ENCODE results near the gene PAFAH1B1.

The PAFAH1B1 gene

DNA sequence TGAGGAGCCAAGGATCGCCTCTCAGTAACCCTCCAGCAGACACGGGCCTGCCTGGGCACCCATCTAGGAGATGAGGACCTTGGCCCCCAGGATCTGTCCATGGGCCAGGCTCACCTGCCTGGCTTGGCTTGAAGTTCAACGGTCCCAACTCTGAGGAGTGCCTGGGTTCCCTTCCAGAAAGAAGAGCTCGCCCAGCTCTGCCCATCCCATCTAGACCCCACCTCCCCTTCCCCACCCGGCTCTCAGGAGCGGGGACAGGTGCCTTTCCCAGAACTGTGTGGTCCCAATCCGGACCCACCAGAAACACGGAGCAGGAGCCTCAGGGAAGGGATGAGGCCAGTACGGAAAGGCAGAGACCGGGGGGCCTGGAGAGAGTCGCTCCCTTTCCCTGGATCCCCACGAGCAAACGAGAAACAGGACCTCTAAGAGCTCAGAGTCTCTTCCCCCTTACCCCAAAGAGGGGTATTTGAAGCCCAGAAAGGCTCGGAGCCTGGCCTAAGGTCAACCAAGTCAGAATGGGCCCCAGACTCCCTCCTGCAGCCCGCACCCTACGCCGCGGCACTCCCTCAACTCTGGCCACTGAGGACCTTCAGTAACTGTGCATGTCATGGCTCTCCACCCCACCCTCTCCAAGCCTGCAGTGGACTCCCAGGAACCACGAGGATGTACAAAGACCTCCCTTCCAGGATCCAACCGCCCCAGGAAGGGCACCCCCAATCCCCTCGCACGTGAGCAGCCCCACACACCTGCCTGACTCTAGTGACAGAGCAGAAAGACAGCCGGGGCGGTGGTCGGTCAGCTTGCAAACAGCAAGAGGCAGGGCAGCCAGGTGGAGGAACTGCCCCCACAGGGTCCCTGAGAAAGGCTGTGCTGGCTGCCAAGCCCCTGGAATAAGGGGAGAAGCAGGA is 112.7 kb downstream of the PAFAH1B1 start:
- Histone ChIP-seq H3K9me3 (ENCODE audit: control insufficient read depth, low read length) (no peaks in the 10 kb centered on the region), H3K4me3 (ENCODE audit: low read depth, low read length) (no peak overlapping the region), H3K4me1 (peaks cover 24% of the 10 kb centered on the region), H3K27ac (no peak overlapping the region), H2AFZ (no peak overlapping the region), H3K9ac (no peak overlapping the region), H3K79me2 (peaks cover 31% of the 10 kb centered on the region), H3K27me3 (ENCODE audit: control insufficient read depth, insufficient read depth, low read length) (no peaks in the 10 kb centered on the region), H3K4me2 (ENCODE audit: low read length) (no peak overlapping the region), H3K36me3 (ENCODE audit: control insufficient read depth, insufficient read depth, low read length) (no peaks in the 10 kb centered on the region)
- TF ChIP-seq, protein P1, sequence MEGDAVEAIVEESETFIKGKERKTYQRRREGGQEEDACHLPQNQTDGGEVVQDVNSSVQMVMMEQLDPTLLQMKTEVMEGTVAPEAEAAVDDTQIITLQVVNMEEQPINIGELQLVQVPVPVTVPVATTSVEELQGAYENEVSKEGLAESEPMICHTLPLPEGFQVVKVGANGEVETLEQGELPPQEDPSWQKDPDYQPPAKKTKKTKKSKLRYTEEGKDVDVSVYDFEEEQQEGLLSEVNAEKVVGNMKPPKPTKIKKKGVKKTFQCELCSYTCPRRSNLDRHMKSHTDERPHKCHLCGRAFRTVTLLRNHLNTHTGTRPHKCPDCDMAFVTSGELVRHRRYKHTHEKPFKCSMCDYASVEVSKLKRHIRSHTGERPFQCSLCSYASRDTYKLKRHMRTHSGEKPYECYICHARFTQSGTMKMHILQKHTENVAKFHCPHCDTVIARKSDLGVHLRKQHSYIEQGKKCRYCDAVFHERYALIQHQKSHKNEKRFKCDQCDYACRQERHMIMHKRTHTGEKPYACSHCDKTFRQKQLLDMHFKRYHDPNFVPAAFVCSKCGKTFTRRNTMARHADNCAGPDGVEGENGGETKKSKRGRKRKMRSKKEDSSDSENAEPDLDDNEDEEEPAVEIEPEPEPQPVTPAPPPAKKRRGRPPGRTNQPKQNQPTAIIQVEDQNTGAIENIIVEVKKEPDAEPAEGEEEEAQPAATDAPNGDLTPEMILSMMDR (IDR thresholded peaks at IDR 0.05), result no peak

DNA sequence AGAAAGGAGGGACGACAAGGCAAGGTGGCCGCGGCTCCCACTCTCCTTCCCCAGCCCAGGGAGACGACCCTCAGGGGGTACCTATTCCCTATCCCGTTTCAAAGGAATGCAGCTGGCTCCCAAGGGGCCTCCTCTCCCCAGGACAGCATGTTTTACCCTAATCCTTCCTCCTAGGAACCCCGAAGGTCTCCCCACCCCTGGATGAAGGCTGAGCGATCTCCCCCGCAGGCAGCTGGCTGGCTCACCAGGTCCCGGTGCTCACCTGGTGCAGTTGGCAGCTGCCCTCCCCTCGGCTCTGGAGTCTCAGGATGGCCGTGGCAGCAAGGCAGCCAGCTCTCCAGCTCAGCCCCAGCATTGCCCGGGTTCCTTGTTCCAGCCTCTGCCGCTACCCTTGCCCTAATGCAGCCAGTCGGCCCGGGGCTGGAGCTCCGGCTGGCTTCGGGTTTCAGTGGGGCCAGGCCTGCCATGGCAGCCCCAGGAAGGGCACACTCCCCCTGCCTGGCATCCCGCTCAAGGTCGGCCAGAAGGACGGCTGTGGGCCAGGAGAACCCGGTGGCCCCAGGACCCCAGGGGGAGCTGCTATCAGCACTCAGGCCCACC is 113.6 kb downstream of the PAFAH1B1 start:
- peaks cover 25% of the 10 kb centered on the region for H3K4me1 ChIP-seq
- no peak overlapping the region for H3K27ac ChIP-seq
- TF ChIP-seq, protein P1 (IDR thresholded peaks at IDR 0.05), result no peak
- H3K4me2 ChIP-seq (ENCODE audit: low read length), result peak overlapping the region; percentile 37
- peaks cover 34% of the 10 kb centered on the region for H3K79me2 ChIP-seq
- no peaks in the 10 kb centered on the region for H3K9me3 ChIP-seq (ENCODE audit: control insufficient read depth, low read length)
- no peaks in the 10 kb centered on the region for H3K27me3 ChIP-seq (ENCODE audit: control insufficient read depth, insufficient read depth, low read length)
- H3K4me3 ChIP-seq (ENCODE audit: low read depth, low read length), result no peak overlapping the region
- H3K9ac ChIP-seq, result no peak overlapping the region
- no peak overlapping the region for H2AFZ ChIP-seq
- no peaks in the 10 kb centered on the region for H3K36me3 ChIP-seq (ENCODE audit: control insufficient read depth, insufficient read depth, low read length)

DNA sequence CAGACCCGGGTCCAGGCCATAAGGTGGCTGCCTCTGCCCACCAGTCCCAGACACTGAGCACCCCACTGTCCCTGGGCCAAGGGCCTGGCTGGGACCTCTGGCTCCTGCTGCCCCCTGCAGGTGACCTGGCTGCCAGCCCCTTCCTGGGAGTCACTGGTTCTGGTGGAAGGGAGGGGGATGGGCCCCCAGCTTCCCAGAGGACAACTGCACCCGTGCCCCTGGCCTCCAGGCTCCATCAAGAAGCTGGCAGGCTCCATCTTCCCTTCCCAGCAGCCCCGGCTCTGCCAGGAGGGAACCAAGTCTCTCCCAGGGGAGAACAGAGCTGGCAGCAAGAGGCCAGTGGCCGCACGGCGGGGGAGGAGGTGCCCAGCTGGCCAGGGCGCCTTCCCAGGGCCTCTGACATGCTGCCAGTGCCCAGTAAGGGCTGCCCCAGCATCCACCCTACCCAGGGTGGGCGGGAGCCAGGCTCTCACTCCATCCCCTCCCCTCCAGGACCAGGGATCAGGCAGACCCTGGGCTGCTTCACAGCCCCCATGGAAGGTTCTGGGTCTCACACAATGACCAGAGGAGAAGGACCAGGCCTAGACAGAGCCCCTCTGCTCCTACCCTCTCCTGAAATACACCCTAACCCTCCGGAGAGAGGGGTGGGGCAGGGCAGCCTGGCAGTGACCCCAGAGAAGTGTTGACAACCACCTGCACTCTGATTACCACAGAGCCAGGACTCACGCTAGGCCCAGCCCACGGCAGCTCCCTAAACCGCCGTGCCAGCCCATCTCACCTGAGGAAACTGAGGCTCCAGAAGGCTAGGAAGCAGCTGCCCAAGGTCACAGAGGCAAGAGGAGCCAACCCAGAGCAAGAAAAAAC is 114.5 kb downstream of the PAFAH1B1 start:
- Histone ChIP-seq H3K4me2 (ENCODE audit: low read length) (peak overlapping the region; percentile 37), H3K4me1 (peaks cover 33% of the 10 kb centered on the region)

DNA sequence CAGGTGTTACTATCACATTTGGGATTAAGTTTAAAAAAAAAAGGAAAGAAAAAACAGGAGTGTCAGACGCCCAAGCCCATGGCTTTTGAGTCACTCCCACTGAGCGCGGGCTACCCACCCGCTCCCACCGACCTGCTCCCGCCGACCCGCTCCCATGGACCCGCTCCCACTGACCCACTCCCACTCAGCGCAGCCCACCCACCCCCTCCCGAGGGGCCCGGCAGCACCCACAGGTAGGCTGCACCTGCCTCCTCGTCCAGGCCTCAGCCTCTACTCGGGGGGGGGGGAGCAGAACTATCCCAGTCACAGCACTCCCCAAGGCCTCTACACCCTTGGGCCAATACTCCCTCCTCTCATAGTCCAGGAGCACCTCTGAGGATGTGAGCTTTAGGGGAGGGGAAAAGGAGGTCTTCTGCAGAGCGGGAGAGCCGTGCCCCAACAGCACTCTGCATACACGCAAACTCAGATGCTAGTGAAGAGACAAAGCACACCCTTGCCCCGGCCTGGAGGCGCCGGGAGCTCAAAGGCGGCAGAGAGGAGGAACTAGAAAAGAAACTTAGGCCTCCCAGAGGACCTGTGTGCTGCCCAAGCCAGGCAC is 115.2 kb downstream of the PAFAH1B1 start:
- H3K9me3 ChIP-seq (ENCODE audit: control insufficient read depth, low read length), result no peaks in the 10 kb centered on the region
- H3K36me3 ChIP-seq (ENCODE audit: control insufficient read depth, insufficient read depth, low read length), result no peaks in the 10 kb centered on the region
- no peaks in the 10 kb centered on the region for H3K27me3 ChIP-seq (ENCODE audit: control insufficient read depth, insufficient read depth, low read length)
- no peak overlapping the region for H2AFZ ChIP-seq
- peaks cover 36% of the 10 kb centered on the region for H3K79me2 ChIP-seq
- peak overlapping the region; percentile 36 for H3K4me2 ChIP-seq (ENCODE audit: low read length)
- peak overlapping the region; percentile 25 for H3K4me3 ChIP-seq (ENCODE audit: low read depth, low read length)
- no peak overlapping the region for H3K27ac ChIP-seq
- H3K4me1 ChIP-seq, result peaks cover 33% of the 10 kb centered on the region
- no peak overlapping the region for H3K9ac ChIP-seq
- TF ChIP-seq, protein P1 (IDR thresholded peaks at IDR 0.05), result no peak

More for the DNA sequence above, 114.5 kb downstream of the PAFAH1B1 start:
- Histone ChIP-seq H3K79me2 (peaks cover 36% of the 10 kb centered on the region), H3K4me3 (ENCODE audit: low read depth, low read length) (no peak overlapping the region), H3K9ac (no peak overlapping the region), H2AFZ (no peak overlapping the region), H3K27me3 (ENCODE audit: control insufficient read depth, insufficient read depth, low read length) (no peaks in the 10 kb centered on the region), H3K9me3 (ENCODE audit: control insufficient read depth, low read length) (no peaks in the 10 kb centered on the region), H3K27ac (no peak overlapping the region), H3K36me3 (ENCODE audit: control insufficient read depth, insufficient read depth, low read length) (no peaks in the 10 kb centered on the region)
- TF ChIP-seq, protein P1 (IDR thresholded peaks at IDR 0.05), result peak; percentile 26

All from parathyroid adenoma (tissue), 2 donors.